K562 (cell line): Measurements from ENCODE around the gene HYCC2. TPM values are rescaled to one million over a fixed set of nuclear protein-coding genes. Genes with fewer than 3 reads are reported as not detected.
A peak's percentile ranks its signal among the peaks of the same experiment; 100 is the strongest.

Experiments
- CHD4 ChIP-seq: fragments of 200-600 bp; sonication (generic); IDR thresholded peaks from 3 replicates; pipeline ENCODE4 v1.6.1; 2012; ENCODE audit warnings: low read depth, mild to moderate bottlenecking, mixed read lengths, low read length, inconsistent platforms; ENCODE audit not compliant: insufficient read depth, insufficient replicate concordance, poor library complexity, severe bottlenecking
- MBD2 ChIP-seq: sonication (generic); IDR thresholded peaks from 2 replicates; pipeline ENCODE4 v1.6.1; 2016; ENCODE audit warnings: low read depth, borderline replicate concordance
- MYBL2 ChIP-seq, 2 experiments: fragments of 450-650 bp in 1 of 2; sonication (generic) in 1 of 2; formaldehyde crosslinking in 1 of 2; IDR thresholded peaks; 2 replicates each; pipeline versions ENCODE4 v1.6.1 to v1.8.1; 2017 to 2022; ENCODE audit warnings: borderline replicate concordance in 1 of 2, inconsistent platforms in 1 of 2, low read depth in 1 of 2, mild to moderate bottlenecking in 1 of 2, missing genetic modification reagents in 1 of 2, moderate library complexity in 1 of 2
- NR4A1 ChIP-seq, 2 experiments: fragments of 250-450 bp in 1 of 2; fragments of 450-650 bp in 1 of 2; sonication (Bioruptor Pico) in 1 of 2; IDR thresholded peaks; 2 replicates each; pipeline versions ENCODE4 v1.4.0 to v1.6.1; 2016 to 2020; ENCODE audit warnings: mild to moderate bottlenecking in 2 of 2, missing compliant biosample characterization in 1 of 2, missing genetic modification characterization in 1 of 2, moderate library complexity in 1 of 2
- ZBTB40 ChIP-seq, 2 experiments: fragments of 450-650 bp in 1 of 2; sonication (generic) in 1 of 2; formaldehyde crosslinking in 1 of 2; IDR thresholded peaks; 2 replicates each; pipeline versions ENCODE4 v1.7.1 to v1.9.0; 2016 to 2022; ENCODE audit warnings: inconsistent platforms in 1 of 2, mild to moderate bottlenecking in 1 of 2, missing genetic modification reagents in 1 of 2
- ZNF197 ChIP-seq: fragments of 200-800 bp; sonication (Bioruptor generic); IDR thresholded peaks from 2 replicates; pipeline ENCODE4 v1.6.1; 2016; ENCODE audit warnings: low read depth, missing genetic modification characterization, missing compliant biosample characterization
- ZNF780A ChIP-seq: fragments of 250-450 bp; sonication (Bioruptor Pico); IDR thresholded peaks from 2 replicates; pipeline ENCODE4 v1.5.0; 2021; ENCODE audit warnings: mild to moderate bottlenecking
- polyA plus RNA-seq, 8 experiments: library from polyadenylated mRNA; depleted of rRNA in 4 of 8; stranded (reverse) in 5 of 8; unstranded in 3 of 8; fragments of >200 nt; fragmentation: Nextera tagmentation in 2 of 8; fragmentation: Illumina TruSeq in 1 of 8; extraction: Ambion mirVana in 2 of 8; extraction: Trizol in 1 of 8; gene quantifications; 2 replicates each; pipeline versions ENCODE4 v1.2.1 to v1.2.3, GENCODE V29; 2011 to 2014; ENCODE audit warnings: inconsistent platforms in 1 of 8, missing spikeins in 1 of 8
- total RNA-seq, 7 experiments: library from RNA; depleted of rRNA in 6 of 7; stranded (reverse); fragments of >200 nt in 6 of 7; fragmentation: Illumina TruSeq in 2 of 7; extraction: Trizol in 2 of 7; gene quantifications; 2 replicates each; pipeline versions ENCODE4 v1.2.1 to v1.2.3, GENCODE V29; 2011 to 2021; ENCODE audit warnings: low replicate concordance in 1 of 7

The HYCC2 gene
- total and polyA plus RNA-seq, 9 of the 15 experiments (the other 6 are each of a cell fraction or from before 2014, with no cell fraction given): 5.4 to 20.0 (median 9.8) TPM

- TF ChIP-seq ZBTB40 (IDR thresholded peaks at IDR 0.05) (no peak), ZBTB40 (CRISPR knock-in tag; IDR thresholded peaks at IDR 0.05) (peak; percentile 85), ZNF780A (CRISPR knock-in tag) (no peak), CHD4 (peak; percentile 12), ZNF197 (CRISPR knock-in tag) (no peak), NR4A1 (CRISPR knock-in tag; IDR thresholded peaks at IDR 0.05) (no peak), NR4A1 (tag; IDR thresholded peaks at IDR 0.05) (no peak), MBD2 (0 out of 2 replicates have a peak, but pooled peaks have one; percentile 6), MYBL2 (IDR thresholded peaks at IDR 0.05; ENCODE audit: low read depth) (peak; percentile 80), MYBL2 (CRISPR knock-in tag; IDR thresholded peaks at IDR 0.05; ENCODE audit: borderline replicate concordance) (no peak)
- TF ChIP-seq, all 486 proteins: peak for 38
Observed at GRCh38 chr2:201116959-201117734, 45.7 kb upstream of the HYCC2 start (continued).
